Activated CD8-positive, alpha-beta T cell treated with anti-CD3 and anti-CD28 coated beads for 36 hours (primary cell): Measurements from ENCODE around the gene CCL1. TPM values are rescaled to one million over a fixed set of nuclear protein-coding genes. Genes with fewer than 3 reads are reported as not detected.

Source experiments
- ATAC-seq: fragments of 200-7000 bp; cut with Tn5 transposase; one replicate; pipeline ENCODE4 v1.10.0; 2021; ENCODE audit warnings: mild to moderate bottlenecking, moderate library complexity
- CTCF ChIA-PET: fragments of 350-600 bp; sonication (Branson Sonifier 250); formaldehyde crosslinking; loops from one replicate; lab custom pipeline; 2021; ENCODE audit warnings: antibody characterized with exemption; lab: Charles Lee
- POLR2A ChIA-PET: fragments of 350-600 bp; sonication (Branson Sonifier 250); formaldehyde crosslinking; loops from one replicate; lab custom pipeline; 2021; ENCODE audit warnings: antibody characterized with exemption; lab: Charles Lee
- DNase-seq: peaks from one replicate; pipeline ENCODE4 v3.0.0-alpha.2; 2020
- H3K27ac Mint-ChIP-seq: one replicate; pipeline ENCODE4 v1.8.0; 2021; ENCODE audit warnings: mild to moderate bottlenecking, mixed read lengths
- H3K27me3 Mint-ChIP-seq: one replicate; pipeline ENCODE4 v1.8.0; 2021; ENCODE audit warnings: mixed read lengths
- H3K36me3 Mint-ChIP-seq: one replicate; pipeline ENCODE4 v1.8.0; 2021; ENCODE audit warnings: low read depth, mixed read lengths
- H3K4me1 Mint-ChIP-seq: one replicate; pipeline ENCODE4 v1.8.0; 2021; ENCODE audit warnings: low read depth, mixed read lengths
- H3K4me3 Mint-ChIP-seq: one replicate; pipeline ENCODE4 v1.8.0; 2021; ENCODE audit warnings: mild to moderate bottlenecking, moderate library complexity, mixed read lengths
- H3K9me3 Mint-ChIP-seq: one replicate; pipeline ENCODE4 v1.8.0; 2021; ENCODE audit warnings: mixed read lengths
- intact Hi-C: fragments of 100-400 bp; cut with micrococcal nuclease; formaldehyde crosslinking; loops from one replicate; pipeline ENCODE4 v1.10.0; 2022
- total RNA-seq, 2 experiments: library from RNA; stranded (reverse); gene quantifications; one replicate each; pipeline ENCODE4 v1.2.3, GENCODE V29; 2021
- TF ChIP-seq, protein P1 (sequence below): fragments of 200-600 bp; IDR thresholded peaks from one replicate; pipeline ENCODE4 v1.8.0; 2022; ENCODE audit warnings: antibody characterized with exemption, mild to moderate bottlenecking

Gene CCL1
- total RNA-seq, result not detected

DNA sequence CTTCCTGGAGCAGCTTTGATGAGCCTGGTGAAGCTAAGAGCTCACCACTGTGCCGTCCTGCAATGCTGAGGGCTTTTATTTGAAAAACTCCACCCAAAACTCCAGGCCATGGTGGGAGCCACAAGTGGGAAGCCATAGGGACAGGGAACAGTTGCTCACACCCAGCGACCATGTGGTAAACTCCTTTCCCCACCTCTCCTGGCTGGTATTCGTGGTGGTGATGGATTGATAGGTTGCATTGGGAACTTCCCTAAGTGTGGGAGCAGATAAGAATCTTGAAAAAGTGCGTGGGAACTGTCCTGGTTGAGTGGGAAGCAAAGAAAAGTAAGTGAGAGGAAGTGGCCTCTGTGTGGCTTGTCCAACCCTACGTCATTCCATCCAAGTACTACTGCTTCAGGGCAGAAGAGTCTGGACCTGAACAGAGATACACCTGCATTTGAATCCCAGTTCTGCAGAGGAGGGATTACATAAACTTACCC lies at the start of gene CCL1:
Gene CCL1 (minus strand): TSS at position 51 of the 479 bp plus-strand sequence. CDS start 72 bp downstream, outside the sequence.
- no peak within 1 kb of the TSS for H3K4me3 Mint-ChIP-seq
- H3K27me3 Mint-ChIP-seq, result peaks cover 6% of the 10 kb centered on the region
- no peak within 1 kb of the TSS for H3K27ac Mint-ChIP-seq
- H3K9me3 Mint-ChIP-seq, result no peaks in the 10 kb centered on the region
- no peak for ATAC-seq
- ChIA-PET CTCF (interaction anchor here (2.5 to 12.2 kb wide), 5 partner anchors 28 to 193 kb away, joined by 16 to 319 read pairs (median 40); no protein-coding TSS in a partner anchor), POLR2A (interaction anchor here (3.0 kb wide), 1 partner anchor 162 kb away, joined by 14 read pairs; no protein-coding TSS in a partner anchor)
- no peak for DNase-seq
- TF ChIP-seq, protein P1, sequence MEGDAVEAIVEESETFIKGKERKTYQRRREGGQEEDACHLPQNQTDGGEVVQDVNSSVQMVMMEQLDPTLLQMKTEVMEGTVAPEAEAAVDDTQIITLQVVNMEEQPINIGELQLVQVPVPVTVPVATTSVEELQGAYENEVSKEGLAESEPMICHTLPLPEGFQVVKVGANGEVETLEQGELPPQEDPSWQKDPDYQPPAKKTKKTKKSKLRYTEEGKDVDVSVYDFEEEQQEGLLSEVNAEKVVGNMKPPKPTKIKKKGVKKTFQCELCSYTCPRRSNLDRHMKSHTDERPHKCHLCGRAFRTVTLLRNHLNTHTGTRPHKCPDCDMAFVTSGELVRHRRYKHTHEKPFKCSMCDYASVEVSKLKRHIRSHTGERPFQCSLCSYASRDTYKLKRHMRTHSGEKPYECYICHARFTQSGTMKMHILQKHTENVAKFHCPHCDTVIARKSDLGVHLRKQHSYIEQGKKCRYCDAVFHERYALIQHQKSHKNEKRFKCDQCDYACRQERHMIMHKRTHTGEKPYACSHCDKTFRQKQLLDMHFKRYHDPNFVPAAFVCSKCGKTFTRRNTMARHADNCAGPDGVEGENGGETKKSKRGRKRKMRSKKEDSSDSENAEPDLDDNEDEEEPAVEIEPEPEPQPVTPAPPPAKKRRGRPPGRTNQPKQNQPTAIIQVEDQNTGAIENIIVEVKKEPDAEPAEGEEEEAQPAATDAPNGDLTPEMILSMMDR, result no peak
- intact Hi-C loops, result no loop called here
- H3K4me1 Mint-ChIP-seq, result peaks cover 12% of the 10 kb centered on the region
- no peaks in the 10 kb centered on the region for H3K36me3 Mint-ChIP-seq

DNA sequence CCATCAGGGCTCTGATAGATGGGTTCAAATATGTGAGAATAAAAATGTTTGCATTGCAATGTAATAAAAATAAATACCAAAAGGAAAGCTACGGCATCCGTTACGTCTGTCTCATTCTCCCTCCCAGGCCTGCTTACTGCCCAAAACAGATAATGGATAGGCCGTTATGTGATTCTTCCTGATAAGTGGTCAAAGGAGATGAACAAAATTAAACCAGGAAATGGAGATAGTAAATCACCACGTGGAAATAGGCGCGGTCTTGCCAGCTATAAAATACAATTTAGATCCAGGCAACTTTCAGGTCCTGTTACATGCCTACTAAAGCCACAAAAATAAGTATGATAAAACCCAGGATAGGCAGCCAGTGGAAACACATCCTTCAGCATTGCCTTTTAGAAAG lies 49.5 kb upstream of the CCL1 start:
- peaks cover 30% of the 10 kb centered on the region for H3K27me3 Mint-ChIP-seq
- H3K36me3 Mint-ChIP-seq, result no peaks in the 10 kb centered on the region
- no peak overlapping the region for H3K4me3 Mint-ChIP-seq
- ATAC-seq, result no peak
- ChIA-PET CTCF (interaction anchor here (1.1 to 2.7 kb wide), 2 partner anchors 8 to 10 kb away, joined by 6 to 21 read pairs; no protein-coding TSS in a partner anchor), POLR2A (no interaction called here)
- TF ChIP-seq, protein P1, result no peak
- DNase-seq, result no peak
- H3K4me1 Mint-ChIP-seq, result peaks cover 7% of the 10 kb centered on the region
- intact Hi-C loops, result no loop called here
- no peaks in the 10 kb centered on the region for H3K9me3 Mint-ChIP-seq
- H3K27ac Mint-ChIP-seq, result no peak overlapping the region

- POLR2A ChIA-PET, result no interaction called here
- Mint-ChIP-seq H3K4me1 (peaks cover 7% of the 10 kb centered on the region), H3K27ac (no peak overlapping the region), H3K4me3 (no peak overlapping the region), H3K9me3 (no peaks in the 10 kb centered on the region), H3K36me3 (no peaks in the 10 kb centered on the region), H3K27me3 (peaks cover 30% of the 10 kb centered on the region)
- intact Hi-C loops, result no loop called here
- ATAC-seq (no peak), DNase-seq (no peak)
- CTCF ChIA-PET, result interaction anchor here (1.1 to 2.7 kb wide), 3 partner anchors 8 to 51 kb away, joined by 5 to 21 read pairs (median 6); no protein-coding TSS in a partner anchor
- TF ChIP-seq, protein P1, result no peak
These were observed 48.8 kb upstream of the CCL1 start for GRCh38 chr17:34411646-34412421.

DNA sequence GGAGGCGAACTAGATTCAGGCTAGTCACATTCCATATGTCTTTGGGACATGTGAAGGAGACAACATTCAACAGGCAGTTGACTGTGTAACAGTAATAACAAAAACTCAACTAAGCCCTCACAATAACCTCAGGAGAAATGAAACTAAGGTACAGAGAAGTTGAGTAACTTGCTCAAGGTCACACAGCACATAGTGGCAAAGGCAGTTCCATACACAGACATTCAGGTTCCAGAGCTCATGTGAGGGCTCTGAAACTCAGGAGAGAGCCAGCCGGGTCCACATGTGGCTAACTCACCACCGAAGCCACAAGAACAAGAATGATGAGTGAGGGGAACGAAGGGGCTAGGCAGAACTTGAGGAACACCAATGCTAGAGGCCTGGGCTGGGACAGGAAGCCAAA lies 46.3 kb upstream of the CCL1 start:
- Mint-ChIP-seq H3K4me3 (no peak overlapping the region), H3K27ac (no peak overlapping the region), H3K27me3 (peaks cover 26% of the 10 kb centered on the region), H3K4me1 (peaks cover 7% of the 10 kb centered on the region), H3K9me3 (no peaks in the 10 kb centered on the region), H3K36me3 (no peaks in the 10 kb centered on the region)
- TF ChIP-seq, protein P1, result no peak
- ATAC-seq (no peak), DNase-seq (no peak)
- ChIA-PET POLR2A (no interaction called here), CTCF (no interaction called here)
- intact Hi-C loops, result no loop called here

DNA sequence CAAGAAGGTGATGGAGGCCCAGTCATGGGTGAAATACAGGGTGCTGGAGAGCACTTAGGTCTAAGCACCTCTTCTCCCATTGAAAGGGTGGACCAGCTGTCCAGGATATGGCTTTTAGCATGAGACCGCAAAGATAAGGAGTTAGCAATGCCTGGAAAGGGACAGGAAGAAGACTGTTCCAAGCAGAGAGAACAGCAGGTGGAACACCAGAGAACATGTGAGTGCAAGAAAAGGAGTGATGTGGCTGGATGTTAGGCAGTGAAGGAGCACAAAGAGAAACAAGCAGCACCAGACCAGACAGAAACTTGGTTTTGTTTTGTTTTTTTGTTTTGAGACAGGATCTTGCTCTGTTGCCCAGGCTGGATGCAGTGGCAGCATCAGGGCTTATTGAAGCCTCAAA lies 45.4 kb upstream of the CCL1 start:
- intact Hi-C loops, result no loop called here
- no peak overlapping the region for H3K4me3 Mint-ChIP-seq
- peaks cover 26% of the 10 kb centered on the region for H3K27me3 Mint-ChIP-seq
- peaks cover 3% of the 10 kb centered on the region for H3K4me1 Mint-ChIP-seq
- TF ChIP-seq, protein P1, result no peak
- no peaks in the 10 kb centered on the region for H3K36me3 Mint-ChIP-seq
- no peak for ATAC-seq
- no peak for DNase-seq
- H3K27ac Mint-ChIP-seq, result no peak overlapping the region
- H3K9me3 Mint-ChIP-seq, result no peaks in the 10 kb centered on the region
- ChIA-PET POLR2A (no interaction called here), CTCF (interaction anchor here (1.1 kb wide), 2 partner anchors 15 to 47 kb away, joined by 3 read pairs; no protein-coding TSS in a partner anchor)
